Brain microvascular endothelial cell (primary cell): Measurements from ENCODE around the gene LTB4R.

Experiments used
- DNase-seq: peaks from one replicate; pipeline ENCODE4 v3.0.0-alpha.2; 2020
- H3K27ac ChIP-seq: fragments of 250-450 bp; sonication (Bioruptor Pico); 2 replicates; pipeline ENCODE4 v1.5.1; 2020; ENCODE audit warnings: mild to moderate bottlenecking, moderate library complexity
- H3K27me3 ChIP-seq: fragments of 250-450 bp; sonication (Bioruptor Pico); replicated peaks from 2 replicates; pipeline ENCODE4 v1.5.1; 2020; ENCODE audit warnings: mild to moderate bottlenecking
- H3K36me3 ChIP-seq: fragments of 250-450 bp; sonication (Bioruptor Pico); replicated peaks from 2 replicates; pipeline ENCODE4 v1.5.1; 2020; ENCODE audit warnings: mild to moderate bottlenecking
- H3K4me3 ChIP-seq: 2 replicates; pipeline ENCODE4 v1.5.1; 2011; ENCODE audit warnings: low read depth, mild to moderate bottlenecking, control low read depth, low read length, moderate library complexity
- in situ Hi-C: cut with HindIII; loops from 2 replicates; pipeline ENCODE4 v1.10.0; 2017; ENCODE audit warnings: low sequenced_read_pairs, low pct_ligation_motif_present
- TF ChIP-seq, protein P1 (sequence below): IDR thresholded peaks from 2 replicates; pipeline ENCODE4 v1.5.1; 2011; ENCODE audit warnings: low read depth, mild to moderate bottlenecking, moderate library complexity, low read length, control low read depth, inconsistent platforms; ENCODE audit errors: missing control alignments

The LTB4R gene, protein sequence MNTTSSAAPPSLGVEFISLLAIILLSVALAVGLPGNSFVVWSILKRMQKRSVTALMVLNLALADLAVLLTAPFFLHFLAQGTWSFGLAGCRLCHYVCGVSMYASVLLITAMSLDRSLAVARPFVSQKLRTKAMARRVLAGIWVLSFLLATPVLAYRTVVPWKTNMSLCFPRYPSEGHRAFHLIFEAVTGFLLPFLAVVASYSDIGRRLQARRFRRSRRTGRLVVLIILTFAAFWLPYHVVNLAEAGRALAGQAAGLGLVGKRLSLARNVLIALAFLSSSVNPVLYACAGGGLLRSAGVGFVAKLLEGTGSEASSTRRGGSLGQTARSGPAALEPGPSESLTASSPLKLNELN

DNA sequence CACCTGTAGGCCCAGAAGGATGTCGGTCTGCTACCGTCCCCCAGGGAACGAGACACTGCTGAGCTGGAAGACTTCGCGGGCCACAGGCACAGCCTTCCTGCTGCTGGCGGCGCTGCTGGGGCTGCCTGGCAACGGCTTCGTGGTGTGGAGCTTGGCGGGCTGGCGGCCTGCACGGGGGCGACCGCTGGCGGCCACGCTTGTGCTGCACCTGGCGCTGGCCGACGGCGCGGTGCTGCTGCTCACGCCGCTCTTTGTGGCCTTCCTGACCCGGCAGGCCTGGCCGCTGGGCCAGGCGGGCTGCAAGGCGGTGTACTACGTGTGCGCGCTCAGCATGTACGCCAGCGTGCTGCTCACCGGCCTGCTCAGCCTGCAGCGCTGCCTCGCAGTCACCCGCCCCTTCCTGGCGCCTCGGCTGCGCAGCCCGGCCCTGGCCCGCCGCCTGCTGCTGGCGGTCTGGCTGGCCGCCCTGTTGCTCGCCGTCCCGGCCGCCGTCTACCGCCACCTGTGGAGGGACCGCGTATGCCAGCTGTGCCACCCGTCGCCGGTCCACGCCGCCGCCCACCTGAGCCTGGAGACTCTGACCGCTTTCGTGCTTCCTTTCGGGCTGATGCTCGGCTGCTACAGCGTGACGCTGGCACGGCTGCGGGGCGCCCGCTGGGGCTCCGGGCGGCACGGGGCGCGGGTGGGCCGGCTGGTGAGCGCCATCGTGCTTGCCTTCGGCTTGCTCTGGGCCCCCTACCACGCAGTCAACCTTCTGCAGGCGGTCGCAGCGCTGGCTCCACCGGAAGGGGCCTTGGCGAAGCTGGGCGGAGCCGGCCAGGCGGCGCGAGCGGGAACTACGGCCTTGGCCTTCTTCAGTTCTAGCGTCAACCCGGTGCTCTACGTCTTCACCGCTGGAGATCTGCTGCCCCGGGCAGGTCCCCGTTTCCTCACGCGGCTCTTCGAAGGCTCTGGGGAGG is at the start of gene LTB4R:
Gene LTB4R, plus strand, starts transcription at position 857 of the 959 bp plus-strand sequence. CDS start 4,150 bp downstream, outside the sequence.
- Histone ChIP-seq H3K4me3 (peak within 1 kb of the TSS; percentile 45), H3K27ac (no peak within 1 kb of the TSS), H3K27me3 (no peaks in the 10 kb centered on the region), H3K36me3 (peaks cover 7% of the 10 kb centered on the region)
- in situ Hi-C loops = no loop called here
- TF ChIP-seq, protein P1, sequence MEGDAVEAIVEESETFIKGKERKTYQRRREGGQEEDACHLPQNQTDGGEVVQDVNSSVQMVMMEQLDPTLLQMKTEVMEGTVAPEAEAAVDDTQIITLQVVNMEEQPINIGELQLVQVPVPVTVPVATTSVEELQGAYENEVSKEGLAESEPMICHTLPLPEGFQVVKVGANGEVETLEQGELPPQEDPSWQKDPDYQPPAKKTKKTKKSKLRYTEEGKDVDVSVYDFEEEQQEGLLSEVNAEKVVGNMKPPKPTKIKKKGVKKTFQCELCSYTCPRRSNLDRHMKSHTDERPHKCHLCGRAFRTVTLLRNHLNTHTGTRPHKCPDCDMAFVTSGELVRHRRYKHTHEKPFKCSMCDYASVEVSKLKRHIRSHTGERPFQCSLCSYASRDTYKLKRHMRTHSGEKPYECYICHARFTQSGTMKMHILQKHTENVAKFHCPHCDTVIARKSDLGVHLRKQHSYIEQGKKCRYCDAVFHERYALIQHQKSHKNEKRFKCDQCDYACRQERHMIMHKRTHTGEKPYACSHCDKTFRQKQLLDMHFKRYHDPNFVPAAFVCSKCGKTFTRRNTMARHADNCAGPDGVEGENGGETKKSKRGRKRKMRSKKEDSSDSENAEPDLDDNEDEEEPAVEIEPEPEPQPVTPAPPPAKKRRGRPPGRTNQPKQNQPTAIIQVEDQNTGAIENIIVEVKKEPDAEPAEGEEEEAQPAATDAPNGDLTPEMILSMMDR = peak; percentile 10
- peak; percentile 36 for DNase-seq

DNA sequence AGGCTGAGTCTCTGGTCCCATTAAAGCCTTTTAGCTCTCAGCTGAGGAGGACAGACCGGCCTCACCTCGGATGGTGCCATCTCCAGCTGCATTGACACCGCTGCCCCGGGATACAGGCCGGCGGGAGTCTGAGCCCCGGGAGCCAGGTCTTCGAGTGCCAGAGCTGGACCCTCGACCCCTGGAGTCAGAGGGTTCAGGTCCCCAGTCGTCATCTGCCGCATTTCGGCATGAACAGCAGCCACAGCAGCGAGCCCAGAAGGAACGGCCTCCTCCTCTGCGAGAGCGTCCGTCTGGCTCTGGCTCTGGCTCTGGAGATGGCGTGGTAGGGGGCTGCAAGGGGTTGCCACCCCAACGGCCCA is 49.4 kb upstream of the LTB4R start:
- in situ Hi-C loops = no loop called here
- H3K27ac ChIP-seq = no peak overlapping the region
- no peak overlapping the region for H3K4me3 ChIP-seq
- TF ChIP-seq, protein P1 = no peak
- no peaks in the 10 kb centered on the region for H3K27me3 ChIP-seq
- peaks cover 4% of the 10 kb centered on the region for H3K36me3 ChIP-seq
- DNase-seq = no peak

DNA sequence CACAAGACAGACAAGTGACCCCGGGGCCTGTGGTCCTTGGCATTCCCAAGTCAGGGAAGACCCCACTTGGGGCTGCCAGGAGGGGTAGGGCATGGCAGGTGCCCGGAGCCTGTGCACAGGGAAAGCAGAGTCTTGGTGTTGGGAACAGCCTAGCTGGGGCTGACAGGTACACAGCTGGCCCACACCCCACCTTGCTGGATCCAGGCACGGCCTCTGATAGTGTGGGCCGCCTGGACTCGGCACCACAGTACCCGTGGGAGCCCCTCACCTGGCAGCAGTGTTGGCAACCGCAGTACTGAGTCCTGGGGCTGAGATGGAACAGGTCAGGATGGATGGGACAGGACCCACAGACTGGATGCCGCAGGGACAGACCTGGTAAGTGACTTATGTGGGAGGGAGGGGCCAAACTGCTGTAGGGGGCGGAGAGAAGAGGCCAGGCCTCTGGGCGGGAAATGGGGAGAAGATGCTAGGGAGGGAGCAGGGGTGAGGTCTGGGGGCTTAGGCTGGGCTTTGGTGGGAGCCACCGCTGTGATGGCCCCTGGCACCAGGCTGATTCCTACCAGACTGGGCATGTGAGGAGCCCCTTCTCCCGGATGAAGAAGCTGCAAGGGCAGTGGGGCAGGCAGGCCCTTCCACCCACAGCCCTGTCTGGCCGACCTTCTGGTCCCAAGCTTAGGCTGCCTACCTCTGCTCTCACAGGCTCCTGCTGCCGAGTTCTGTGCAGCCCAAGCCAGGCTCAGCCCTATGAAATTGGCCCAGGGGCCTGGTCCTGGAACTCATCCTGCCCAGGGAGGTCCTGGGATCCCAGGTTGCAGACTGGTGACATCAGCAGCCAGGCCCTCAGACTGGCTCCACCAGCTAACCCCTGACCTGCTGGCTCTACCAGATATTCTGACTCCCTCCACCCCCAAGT is 48.2 kb upstream of the LTB4R start, which contains the start of gene TGM1:
Gene TGM1, minus strand, starts transcription at position 357 of the 913 bp plus-strand sequence. CDS start 825 bp downstream, outside the sequence.
- Histone ChIP-seq H3K4me3 (no peak within 1 kb of the TSS), H3K36me3 (peaks cover 12% of the 10 kb centered on the region), H3K27me3 (no peaks in the 10 kb centered on the region), H3K27ac (no peak within 1 kb of the TSS)
- TF ChIP-seq, protein P1 = no peak
- in situ Hi-C loops = no loop called here
- DNase-seq = no peak

DNA sequence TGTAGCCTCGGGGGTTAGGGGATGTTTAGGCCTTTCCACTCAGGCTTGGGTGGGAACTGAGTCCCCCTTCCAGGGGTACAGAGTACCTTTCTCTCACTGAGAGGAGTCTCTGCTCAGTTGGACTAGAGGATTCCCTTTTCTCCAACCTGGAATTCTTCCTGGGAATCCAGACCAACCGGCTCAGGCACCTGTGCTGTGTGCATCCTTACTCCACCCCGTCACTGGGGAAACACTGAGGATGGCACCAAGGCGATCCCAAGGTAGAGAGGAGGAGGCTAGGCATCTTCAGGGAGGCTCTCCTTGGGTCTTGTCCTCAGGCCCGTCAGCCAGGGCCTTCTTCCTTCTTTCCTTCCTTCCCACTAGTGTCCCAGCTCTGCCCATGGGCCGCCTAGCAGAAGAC is 47.5 kb upstream of the LTB4R start:
- TF ChIP-seq, protein P1 = no peak
- no peak for DNase-seq
- no peak overlapping the region for H3K4me3 ChIP-seq
- in situ Hi-C loops = no loop called here
- H3K36me3 ChIP-seq = peaks cover 12% of the 10 kb centered on the region
- H3K27me3 ChIP-seq = no peaks in the 10 kb centered on the region
- no peak overlapping the region for H3K27ac ChIP-seq

DNA sequence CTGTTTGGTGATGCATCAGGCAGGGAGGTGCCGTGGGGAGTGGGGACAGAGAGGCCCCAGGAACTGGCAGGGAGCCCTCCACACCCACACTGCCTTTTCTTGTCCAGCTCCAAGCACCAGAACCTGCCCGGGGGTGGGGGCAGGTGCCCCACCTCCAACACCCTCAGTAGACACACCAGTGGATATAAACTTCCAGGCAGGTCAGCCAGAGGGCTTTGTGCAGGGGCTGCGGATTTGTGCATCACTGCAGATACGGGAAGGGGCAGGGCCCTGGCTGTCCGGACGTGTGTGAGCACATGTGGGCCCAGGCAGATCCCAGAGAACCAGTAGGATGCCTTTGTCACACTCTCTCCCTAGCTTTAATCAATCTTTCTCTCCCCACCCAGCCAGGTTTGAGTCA is 47.0 kb upstream of the LTB4R start:
- H3K27ac ChIP-seq = no peak overlapping the region
- TF ChIP-seq, protein P1 = no peak

More for the DNA sequence above, 47.0 kb upstream of the LTB4R start:
- no peak overlapping the region for H3K4me3 ChIP-seq
- DNase-seq = no peak
- in situ Hi-C loops = no loop called here
- no peaks in the 10 kb centered on the region for H3K27me3 ChIP-seq
- H3K36me3 ChIP-seq = peaks cover 12% of the 10 kb centered on the region
